Endodermal cell (in vitro differentiated cells): ENCODE results near the gene GAST. TPM values are rescaled to one million over a fixed set of nuclear protein-coding genes. Genes with fewer than 3 reads are reported as not detected.

Experiments
- DNase-seq: peaks from one replicate; pipeline ENCODE4 v3.0.0-alpha.2; 2017
- H3K27ac ChIP-seq: 2 replicates; pipeline ENCODE4 v1.5.1; 2013; ENCODE audit warnings: mild to moderate bottlenecking, low read depth, low read length, moderate library complexity
- H3K27me3 ChIP-seq: 2 replicates; pipeline ENCODE4 v1.6.1; 2013; ENCODE audit warnings: mild to moderate bottlenecking, low read length, moderate library complexity; ENCODE audit not compliant: insufficient read depth, control insufficient read depth, poor library complexity, severe bottlenecking
- H3K36me3 ChIP-seq: 2 replicates; pipeline ENCODE4 v1.7.0; 2013; ENCODE audit warnings: mild to moderate bottlenecking, low read length, moderate library complexity; ENCODE audit not compliant: control insufficient read depth, insufficient read depth
- H3K4me1 ChIP-seq: one replicate; pipeline ENCODE4 v1.7.0; 2013; ENCODE audit warnings: low read length; ENCODE audit not compliant: control insufficient read depth, insufficient read depth
- H3K4me3 ChIP-seq: 2 replicates; pipeline ENCODE4 v1.5.1; 2013; ENCODE audit warnings: mild to moderate bottlenecking, low read length, moderate library complexity
- H3K9ac ChIP-seq: 2 replicates; pipeline ENCODE4 v1.6.1; 2013; ENCODE audit warnings: mild to moderate bottlenecking, low read length, moderate library complexity; ENCODE audit not compliant: poor library complexity, severe bottlenecking; ENCODE audit errors: extremely low read depth
- H3K9me3 ChIP-seq: 2 replicates; pipeline ENCODE4 v1.6.1; 2013; ENCODE audit warnings: mild to moderate bottlenecking, low read length, moderate library complexity; ENCODE audit not compliant: control insufficient read depth
- H3K27ac Mint-ChIP-seq: 2 replicates; pipeline ENCODE4 v1.8.0; 2020; ENCODE audit warnings: mixed read lengths
- H3K27me3 Mint-ChIP-seq: 2 replicates; pipeline ENCODE4 v1.8.0; 2021; ENCODE audit warnings: mild to moderate bottlenecking, mixed read lengths; ENCODE audit not compliant: insufficient read depth
- H3K36me3 Mint-ChIP-seq: 2 replicates; pipeline ENCODE4 v1.8.0; 2020; ENCODE audit warnings: low read depth, mixed read lengths
- H3K4me1 Mint-ChIP-seq: 2 replicates; pipeline ENCODE4 v1.8.0; 2020; ENCODE audit warnings: mixed read lengths
- H3K4me3 Mint-ChIP-seq: 2 replicates; pipeline ENCODE4 v1.8.0; 2020; ENCODE audit warnings: mild to moderate bottlenecking, moderate library complexity, mixed read lengths
- H3K9me3 Mint-ChIP-seq: 2 replicates; pipeline ENCODE4 v1.8.0; 2020; ENCODE audit warnings: mild to moderate bottlenecking, mixed read lengths
- CTCF ChIP-seq: fragments of 200-600 bp; sonication (generic); conservative IDR thresholded peaks from 2 replicates; pipeline ENCODE4 v1.5.0; 2021; ENCODE audit warnings: antibody characterized with exemption, mild to moderate bottlenecking
- WGBS, 2 experiments: methylation state at CpG; one replicate each; pipeline versions ENCODE4 v1.1.5 to v1.1.7; 2013; ENCODE audit warnings: missing lambda C conversion rate in 2 of 2, mixed read lengths in 1 of 2; ENCODE audit not compliant: insufficient coverage in 1 of 2, insufficient read length in 1 of 2; 5-methylcytosine and 5-hydroxymethylcytosine counted together
- total RNA-seq, 2 donors: library from RNA; stranded (reverse); fragmentation: NEBNext Ultra II Directional in 1 of 2; extraction: Animal tissue kit (Norgen Biotek cat#: 25700) in 1 of 2; gene quantifications; 2 replicates in 1 of 2; 3 replicates in 1 of 2; pipeline ENCODE4 v1.2.1, GENCODE V29; 2021

GAST gene
- total RNA-seq, 2 donors from 2014 or later: not detected

GRCh38 chr17:41679740-41680425 is 32.2 kb upstream of the GAST start:
- WGBS, 2 experiments: 71 to 79% methylated on average over 5 of the region's 5 CpGs

GRCh38 chr17:41680426-41681040 is 31.6 kb upstream of the GAST start:
- Mint-ChIP-seq H3K9me3 (peaks cover 16% of the 10 kb centered on the region), H3K27ac (no peak overlapping the region), H3K4me3 (no peak overlapping the region), H3K4me1 (peaks cover 27% of the 10 kb centered on the region), H3K27me3 (peaks cover 10% of the 10 kb centered on the region), H3K36me3 (no peaks in the 10 kb centered on the region)
- DNase-seq: peak; percentile 52
- Histone ChIP-seq H3K36me3 (no peaks in the 10 kb centered on the region), H3K4me1 (peaks cover 2% of the 10 kb centered on the region), H3K4me3 (no peak overlapping the region), H3K9ac (no peak overlapping the region), H3K27me3 (no peaks in the 10 kb centered on the region), H3K27ac (peak overlapping the region; percentile 48), H3K9me3 (no peaks in the 10 kb centered on the region)
- 86 to 87% methylated on average over 7 to 9 of the region's 10 CpGs for WGBS, 2 experiments
- no peak for TF ChIP-seq CTCF

More at GRCh38 chr17:41679740-41680425, 32.2 kb upstream of the GAST start:
- H3K36me3 Mint-ChIP-seq: no peaks in the 10 kb centered on the region
- H3K27ac ChIP-seq: peak overlapping the region; percentile 48
- no peak overlapping the region for H3K4me3 ChIP-seq
- H3K4me1 ChIP-seq: peaks cover 2% of the 10 kb centered on the region
- no peaks in the 10 kb centered on the region for H3K36me3 ChIP-seq
- H3K9me3 Mint-ChIP-seq: peaks cover 10% of the 10 kb centered on the region
- no peaks in the 10 kb centered on the region for H3K27me3 ChIP-seq
- DNase-seq: peak; percentile 66
- H3K9me3 ChIP-seq: no peaks in the 10 kb centered on the region
- H3K27me3 Mint-ChIP-seq: peaks cover 10% of the 10 kb centered on the region
- H3K4me1 Mint-ChIP-seq: peaks cover 27% of the 10 kb centered on the region
- no peak overlapping the region for H3K9ac ChIP-seq
- no peak overlapping the region for H3K4me3 Mint-ChIP-seq
- no peak for TF ChIP-seq CTCF
- no peak overlapping the region for H3K27ac Mint-ChIP-seq

- Histone ChIP-seq H3K9ac (no peak overlapping the region), H3K4me3 (no peak overlapping the region), H3K4me1 (no peaks in the 10 kb centered on the region), H3K9me3 (peaks cover under 1% of the 10 kb centered on the region), H3K27ac (no peak overlapping the region), H3K36me3 (no peaks in the 10 kb centered on the region), H3K27me3 (no peaks in the 10 kb centered on the region)
- TF ChIP-seq CTCF: no peak
- DNase-seq: peak; percentile 39
- H3K9me3 Mint-ChIP-seq: peaks cover 22% of the 10 kb centered on the region
- H3K27me3 Mint-ChIP-seq: peaks cover 10% of the 10 kb centered on the region
- no peak overlapping the region for H3K4me3 Mint-ChIP-seq
- no peaks in the 10 kb centered on the region for H3K36me3 Mint-ChIP-seq
- 94 to 95% methylated on average over 3 of the region's 3 CpGs for WGBS, 2 experiments
- H3K4me1 Mint-ChIP-seq: peaks cover 16% of the 10 kb centered on the region
- H3K27ac Mint-ChIP-seq: no peak overlapping the region
Measured at GRCh38 chr17:41681776-41682175, 30.4 kb upstream of the GAST start.
